ENCODE results near the gene ZCCHC7. TPM values are rescaled to one million over a fixed set of nuclear protein-coding genes. Genes with fewer than 3 reads are reported as not detected.

Gene ZCCHC7
- total RNA-seq, 1 donor from 2014 or later, result 20.9 TPM

DNA sequence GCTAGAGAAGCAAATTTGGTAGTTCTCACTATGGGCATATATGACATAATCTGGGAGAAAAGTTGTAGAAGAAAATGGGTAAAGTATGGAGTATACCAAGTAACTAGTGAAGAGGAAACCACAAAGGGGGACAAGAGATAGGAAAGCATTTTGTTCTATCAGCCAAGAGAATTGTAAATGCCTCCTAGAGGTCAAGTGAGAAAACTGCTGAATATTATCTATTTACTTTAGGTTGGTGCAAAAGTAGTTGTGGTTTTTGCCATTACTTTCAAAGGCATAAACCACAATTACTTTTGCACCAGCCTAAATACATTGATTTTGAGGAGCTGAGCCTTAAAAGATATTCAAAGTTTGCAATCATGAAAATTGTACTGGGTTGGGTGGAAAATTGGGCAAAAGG is 175.4 kb downstream of the ZCCHC7 start:
- no peaks in the 10 kb centered on the region for H3K27me3 ChIP-seq

DNA sequence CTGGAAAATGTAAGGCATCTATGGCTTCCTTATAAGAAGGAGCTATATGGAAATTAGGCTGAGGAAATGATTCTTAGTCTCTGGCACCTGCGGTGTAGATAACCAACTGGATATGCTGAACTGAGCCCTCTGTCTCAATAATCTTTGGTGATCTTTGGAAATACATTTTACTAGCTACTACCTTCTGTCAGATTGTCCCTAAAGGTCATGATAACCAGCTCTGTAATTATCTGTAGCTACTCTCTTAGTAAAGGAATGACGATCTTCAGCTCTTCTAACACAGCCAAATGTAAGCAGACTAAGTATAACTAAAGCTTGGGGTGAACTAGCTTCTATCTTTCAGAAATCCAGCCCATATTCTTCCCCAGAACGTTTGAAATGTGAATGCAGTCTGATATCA is 177.2 kb downstream of the ZCCHC7 start:
- H3K4me3 ChIP-seq, result no peak overlapping the region
- no peak for ATAC-seq

More for the DNA sequence above, 175.4 kb downstream of the ZCCHC7 start:
- H3K4me3 ChIP-seq, result no peak overlapping the region
- ATAC-seq (no peak), DNase-seq (no peak)
- H3K36me3 ChIP-seq, result no peaks in the 10 kb centered on the region
- intact Hi-C loops (cut with DNase I), result no loop called here
- TF ChIP-seq, protein P1, sequence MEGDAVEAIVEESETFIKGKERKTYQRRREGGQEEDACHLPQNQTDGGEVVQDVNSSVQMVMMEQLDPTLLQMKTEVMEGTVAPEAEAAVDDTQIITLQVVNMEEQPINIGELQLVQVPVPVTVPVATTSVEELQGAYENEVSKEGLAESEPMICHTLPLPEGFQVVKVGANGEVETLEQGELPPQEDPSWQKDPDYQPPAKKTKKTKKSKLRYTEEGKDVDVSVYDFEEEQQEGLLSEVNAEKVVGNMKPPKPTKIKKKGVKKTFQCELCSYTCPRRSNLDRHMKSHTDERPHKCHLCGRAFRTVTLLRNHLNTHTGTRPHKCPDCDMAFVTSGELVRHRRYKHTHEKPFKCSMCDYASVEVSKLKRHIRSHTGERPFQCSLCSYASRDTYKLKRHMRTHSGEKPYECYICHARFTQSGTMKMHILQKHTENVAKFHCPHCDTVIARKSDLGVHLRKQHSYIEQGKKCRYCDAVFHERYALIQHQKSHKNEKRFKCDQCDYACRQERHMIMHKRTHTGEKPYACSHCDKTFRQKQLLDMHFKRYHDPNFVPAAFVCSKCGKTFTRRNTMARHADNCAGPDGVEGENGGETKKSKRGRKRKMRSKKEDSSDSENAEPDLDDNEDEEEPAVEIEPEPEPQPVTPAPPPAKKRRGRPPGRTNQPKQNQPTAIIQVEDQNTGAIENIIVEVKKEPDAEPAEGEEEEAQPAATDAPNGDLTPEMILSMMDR (IDR thresholded peaks at IDR 0.05), result peak; percentile 13
- H3K4me1 ChIP-seq, result no peaks in the 10 kb centered on the region
- no peak overlapping the region for H3K27ac ChIP-seq
- H3K9me3 ChIP-seq, result no peaks in the 10 kb centered on the region

DNA sequence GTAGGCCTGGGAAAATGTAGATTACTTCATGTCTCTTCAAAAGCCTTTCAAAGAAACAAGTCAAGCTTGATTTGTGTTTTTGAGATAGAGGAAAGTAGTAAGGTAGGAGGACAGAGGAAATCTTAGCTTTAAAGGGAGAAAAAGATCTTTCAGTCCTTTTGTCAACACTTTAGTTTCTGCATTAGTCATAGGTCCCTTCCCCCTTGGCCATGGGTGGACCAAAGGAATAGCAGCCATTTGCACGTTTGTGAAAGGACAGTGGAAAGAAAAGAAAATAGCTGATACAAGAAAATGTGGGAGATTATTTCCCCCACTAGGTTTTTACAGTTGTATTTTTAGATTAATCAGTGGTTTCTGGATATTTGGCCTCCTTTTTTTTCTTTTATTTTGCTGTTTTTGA is 180.2 kb downstream of the ZCCHC7 start:
- no peaks in the 10 kb centered on the region for H3K9me3 ChIP-seq
- intact Hi-C loops (cut with DNase I), result no loop called here
- DNase-seq (no peak), ATAC-seq (no peak)
- H3K4me1 ChIP-seq, result peaks cover 5% of the 10 kb centered on the region
- H3K36me3 ChIP-seq, result peaks cover 19% of the 10 kb centered on the region
- TF ChIP-seq, protein P1 (IDR thresholded peaks at IDR 0.05), result no peak
- H3K27me3 ChIP-seq, result no peaks in the 10 kb centered on the region
- H3K4me3 ChIP-seq, result no peak overlapping the region
- H3K27ac ChIP-seq, result no peak overlapping the region

More for the DNA sequence above, 177.2 kb downstream of the ZCCHC7 start:
- H3K27me3 ChIP-seq, result no peaks in the 10 kb centered on the region
- TF ChIP-seq, protein P1 (IDR thresholded peaks at IDR 0.05), result no peak
- DNase-seq, result no peak
- H3K4me1 ChIP-seq, result peaks cover 5% of the 10 kb centered on the region
- intact Hi-C loops (cut with DNase I), result no loop called here
- H3K9me3 ChIP-seq, result no peaks in the 10 kb centered on the region
- H3K27ac ChIP-seq, result no peak overlapping the region
- no peaks in the 10 kb centered on the region for H3K36me3 ChIP-seq

DNA sequence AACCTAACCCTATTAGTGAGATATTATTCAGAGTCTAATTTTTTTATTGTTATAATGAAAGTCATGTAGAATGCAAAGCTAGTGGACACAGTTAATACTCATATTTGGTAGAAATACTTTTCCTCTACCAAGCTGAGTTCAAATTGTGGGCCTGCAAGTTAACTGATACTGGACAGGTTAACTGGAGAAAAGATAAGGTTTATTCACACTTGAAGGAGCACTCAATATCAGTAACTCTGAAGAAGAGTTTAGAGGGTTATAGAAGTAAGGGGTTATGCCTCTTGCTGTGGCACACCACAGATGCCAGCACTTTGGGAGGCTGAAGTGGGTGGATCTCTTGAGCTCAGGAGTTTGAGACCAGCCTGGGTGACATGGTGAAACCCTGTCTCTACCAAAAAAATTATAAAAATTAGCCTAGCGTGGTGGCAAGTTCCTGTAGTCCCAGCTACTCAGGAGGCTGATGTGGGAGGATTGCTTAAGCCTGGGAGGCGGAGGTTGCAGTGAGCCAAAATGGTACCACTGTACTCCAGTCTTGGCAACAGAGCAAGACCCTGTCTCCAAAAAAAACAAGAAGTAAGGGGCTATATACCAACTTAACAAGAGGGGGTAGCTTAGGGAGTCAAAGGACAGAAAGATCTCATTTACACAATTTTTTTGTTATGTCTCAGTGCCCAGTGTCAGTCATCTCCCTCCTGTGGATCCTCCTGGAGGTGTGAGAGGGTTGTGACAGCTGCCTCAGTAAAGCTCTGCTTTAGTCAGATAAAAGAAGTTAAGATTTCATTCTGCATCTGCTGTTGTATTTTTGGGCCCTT is 180.9 kb downstream of the ZCCHC7 start:
- Histone ChIP-seq H3K4me3 (no peak overlapping the region), H3K27ac (no peak overlapping the region), H3K9me3 (no peaks in the 10 kb centered on the region), H3K4me1 (peaks cover 5% of the 10 kb centered on the region), H3K36me3 (peaks cover 26% of the 10 kb centered on the region), H3K27me3 (no peaks in the 10 kb centered on the region)
- DNase-seq, result no peak
- intact Hi-C loops (cut with DNase I), result no loop called here
- no peak for ATAC-seq
- TF ChIP-seq, protein P1 (IDR thresholded peaks at IDR 0.05), result no peak

DNA sequence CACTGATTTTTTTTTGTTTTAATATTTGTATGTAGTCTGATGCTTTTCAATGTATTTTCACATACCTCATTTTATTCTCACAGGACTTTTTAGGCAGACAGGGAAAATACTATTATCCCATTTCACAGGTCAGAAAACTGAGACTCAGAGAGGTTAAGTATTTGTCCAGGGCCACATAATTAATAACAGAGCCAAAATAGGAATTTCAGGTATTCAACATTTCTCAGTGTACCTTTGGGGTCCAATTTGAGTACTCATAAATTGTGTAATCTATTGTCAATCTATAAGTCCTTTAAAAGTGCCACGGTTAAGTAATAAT is 181.4 kb downstream of the ZCCHC7 start:
- Histone ChIP-seq H3K9me3 (no peaks in the 10 kb centered on the region), H3K36me3 (peaks cover 27% of the 10 kb centered on the region), H3K4me1 (peaks cover 5% of the 10 kb centered on the region), H3K27ac (no peak overlapping the region), H3K4me3 (no peak overlapping the region), H3K27me3 (no peaks in the 10 kb centered on the region)
- TF ChIP-seq, protein P1 (IDR thresholded peaks at IDR 0.05), result no peak
- DNase-seq (no peak), ATAC-seq (no peak)
- intact Hi-C loops (cut with DNase I), result no loop called here
